ENCODE measurements around the gene PKD2.

Gene PKD2

GRCh38 chr4:88054229-88054628 is 46.8 kb downstream of the PKD2 start:
- H3K9ac ChIP-seq (ENCODE audit: low read length in 5 of 5) = no peak overlapping the region
- H3K27me3 ChIP-seq (ENCODE audit: control insufficient read depth in 5 of 5, insufficient read depth in 4 of 5, low read length in 5 of 5) = no peaks in the 10 kb centered on the region
- H3K36me3 ChIP-seq (ENCODE audit: control insufficient read depth in 5 of 5, insufficient read depth in 5 of 5, low read length in 5 of 5) = peaks cover 22 to 35% (median 29%) of the 10 kb centered on the region in 5 donors
- H3K9me3 ChIP-seq (ENCODE audit: control insufficient read depth in 5 of 5, low read length in 5 of 5) = no peaks in the 10 kb centered on the region
- H3K4me1 ChIP-seq (ENCODE audit: control insufficient read depth in 5 of 5, insufficient read depth in 5 of 5, low read length in 5 of 5) = peaks cover 0 to 8% (median 0%) of the 10 kb centered on the region in 5 donors
- no peak overlapping the region for H3K4me3 ChIP-seq (ENCODE audit: low read depth in 1 of 5, low read length in 5 of 5)
- H3K27ac ChIP-seq (ENCODE audit: low read depth, low read length) = no peak overlapping the region

DNA sequence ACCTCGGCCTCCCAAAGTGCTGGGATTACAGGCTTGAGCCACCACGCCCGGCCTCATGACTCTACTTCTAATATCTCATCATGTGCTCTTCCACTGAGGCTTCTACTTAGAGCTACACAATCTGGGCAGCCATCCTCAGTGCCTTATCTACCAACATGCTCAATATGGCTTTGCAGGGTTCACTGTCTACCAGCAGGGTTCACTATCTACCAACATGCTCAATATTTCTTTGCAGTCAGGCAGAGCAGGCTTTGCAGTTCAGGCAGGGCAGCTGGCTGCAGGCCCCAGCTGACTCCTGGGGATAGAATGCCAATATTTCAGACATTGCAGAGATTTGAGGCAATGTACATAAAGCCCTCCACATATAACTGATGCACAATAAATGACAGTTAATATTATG is 47.5 kb downstream of the PKD2 start:
- no peak overlapping the region for H3K4me3 ChIP-seq (ENCODE audit: low read depth in 1 of 5, low read length in 5 of 5)
- H3K27ac ChIP-seq (ENCODE audit: low read depth, low read length) = no peak overlapping the region
- H3K36me3 ChIP-seq (ENCODE audit: control insufficient read depth in 5 of 5, insufficient read depth in 5 of 5, low read length in 5 of 5) = peaks cover 24 to 40% (median 34%) of the 10 kb centered on the region in 5 donors
- H3K27me3 ChIP-seq (ENCODE audit: control insufficient read depth in 5 of 5, insufficient read depth in 4 of 5, low read length in 5 of 5) = no peaks in the 10 kb centered on the region
- H3K9me3 ChIP-seq (ENCODE audit: control insufficient read depth in 5 of 5, low read length in 5 of 5) = no peaks in the 10 kb centered on the region
- peaks cover 0 to 5% (median 0%) of the 10 kb centered on the region in 5 donors for H3K4me1 ChIP-seq (ENCODE audit: control insufficient read depth in 5 of 5, insufficient read depth in 5 of 5, low read length in 5 of 5)
- H3K9ac ChIP-seq (ENCODE audit: low read length in 5 of 5) = peak overlapping the region in 1 of 5 donors; percentile 11

- H3K9me3 ChIP-seq (ENCODE audit: control insufficient read depth in 5 of 5, low read length in 5 of 5) = no peaks in the 10 kb centered on the region
- no peaks in the 10 kb centered on the region for H3K27me3 ChIP-seq (ENCODE audit: control insufficient read depth in 5 of 5, insufficient read depth in 4 of 5, low read length in 5 of 5)
- H3K9ac ChIP-seq (ENCODE audit: low read length in 5 of 5) = no peak overlapping the region
- peaks cover 12 to 41% (median 23%) of the 10 kb centered on the region in 5 donors for H3K36me3 ChIP-seq (ENCODE audit: control insufficient read depth in 5 of 5, insufficient read depth in 5 of 5, low read length in 5 of 5)
- H3K27ac ChIP-seq (ENCODE audit: low read depth, low read length) = no peak overlapping the region
- peaks cover 0 to 10% (median 2%) of the 10 kb centered on the region in 5 donors for H3K4me1 ChIP-seq (ENCODE audit: control insufficient read depth in 5 of 5, insufficient read depth in 5 of 5, low read length in 5 of 5)
- H3K4me3 ChIP-seq (ENCODE audit: low read depth in 1 of 5, low read length in 5 of 5) = no peak overlapping the region
Observed at GRCh38 chr4:88058295-88058694, 50.9 kb downstream of the PKD2 start.

GRCh38 chr4:88059766-88060165 is 52.3 kb downstream of the PKD2 start:
- Histone ChIP-seq H3K27me3 (ENCODE audit: control insufficient read depth in 5 of 5, insufficient read depth in 4 of 5, low read length in 5 of 5) (no peaks in the 10 kb centered on the region), H3K9ac (ENCODE audit: low read length in 5 of 5) (no peak overlapping the region), H3K9me3 (ENCODE audit: control insufficient read depth in 5 of 5, low read length in 5 of 5) (no peaks in the 10 kb centered on the region), H3K27ac (ENCODE audit: low read depth, low read length) (no peak overlapping the region), H3K4me1 (ENCODE audit: control insufficient read depth in 5 of 5, insufficient read depth in 5 of 5, low read length in 5 of 5) (peaks cover 0 to 10% (median 0%) of the 10 kb centered on the region in 5 donors), H3K36me3 (ENCODE audit: control insufficient read depth in 5 of 5, insufficient read depth in 5 of 5, low read length in 5 of 5) (peaks cover 15 to 41% (median 30%) of the 10 kb centered on the region in 5 donors), H3K4me3 (ENCODE audit: low read depth in 1 of 5, low read length in 5 of 5) (no peak overlapping the region)

- Histone ChIP-seq H3K4me3 (ENCODE audit: low read depth in 1 of 5, low read length in 5 of 5) (no peak overlapping the region), H3K4me1 (ENCODE audit: control insufficient read depth in 5 of 5, insufficient read depth in 5 of 5, low read length in 5 of 5) (peaks cover 0 to 5% (median 0%) of the 10 kb centered on the region in 5 donors), H3K27me3 (ENCODE audit: control insufficient read depth in 5 of 5, insufficient read depth in 4 of 5, low read length in 5 of 5) (no peaks in the 10 kb centered on the region), H3K36me3 (ENCODE audit: control insufficient read depth in 5 of 5, insufficient read depth in 5 of 5, low read length in 5 of 5) (peaks cover 17 to 47% (median 37%) of the 10 kb centered on the region in 5 donors), H3K9ac (ENCODE audit: low read length in 5 of 5) (peak overlapping the region in 1 of 5 donors; percentile 8), H3K9me3 (ENCODE audit: control insufficient read depth in 5 of 5, low read length in 5 of 5) (no peaks in the 10 kb centered on the region), H3K27ac (ENCODE audit: low read depth, low read length) (no peak overlapping the region)
Observed at GRCh38 chr4:88060431-88060830, 53.0 kb downstream of the PKD2 start.

DNA sequence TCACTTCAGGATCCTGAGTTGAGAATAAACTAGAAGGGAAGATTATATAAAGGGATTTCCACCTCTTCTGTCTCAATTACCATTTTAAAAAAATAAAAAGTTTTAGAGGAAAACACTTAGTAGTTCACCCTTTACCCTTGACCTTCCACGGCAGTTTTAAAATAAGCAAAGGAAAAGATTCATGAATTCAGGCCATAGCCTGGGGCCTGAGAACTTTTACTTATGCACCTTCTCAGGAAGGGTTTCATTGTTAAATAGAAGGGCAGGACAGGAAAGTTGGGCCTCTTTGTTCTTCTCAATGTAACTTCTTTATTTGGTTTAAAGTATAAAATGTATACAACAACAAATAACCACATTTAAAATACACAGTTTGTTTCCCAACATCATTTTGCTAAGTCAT is 54.9 kb downstream of the PKD2 start:
- H3K4me3 ChIP-seq (ENCODE audit: low read depth in 1 of 5, low read length in 5 of 5) = no peak overlapping the region
- no peak overlapping the region for H3K27ac ChIP-seq (ENCODE audit: low read depth, low read length)
- H3K9me3 ChIP-seq (ENCODE audit: control insufficient read depth in 5 of 5, low read length in 5 of 5) = no peaks in the 10 kb centered on the region
- H3K27me3 ChIP-seq (ENCODE audit: control insufficient read depth in 5 of 5, insufficient read depth in 4 of 5, low read length in 5 of 5) = no peaks in the 10 kb centered on the region
- no peak overlapping the region for H3K9ac ChIP-seq (ENCODE audit: low read length in 5 of 5)
- peaks cover 28 to 51% (median 43%) of the 10 kb centered on the region in 5 donors for H3K36me3 ChIP-seq (ENCODE audit: control insufficient read depth in 5 of 5, insufficient read depth in 5 of 5, low read length in 5 of 5)
- peaks cover 0 to 5% (median 0%) of the 10 kb centered on the region in 5 donors for H3K4me1 ChIP-seq (ENCODE audit: control insufficient read depth in 5 of 5, insufficient read depth in 5 of 5, low read length in 5 of 5)

DNA sequence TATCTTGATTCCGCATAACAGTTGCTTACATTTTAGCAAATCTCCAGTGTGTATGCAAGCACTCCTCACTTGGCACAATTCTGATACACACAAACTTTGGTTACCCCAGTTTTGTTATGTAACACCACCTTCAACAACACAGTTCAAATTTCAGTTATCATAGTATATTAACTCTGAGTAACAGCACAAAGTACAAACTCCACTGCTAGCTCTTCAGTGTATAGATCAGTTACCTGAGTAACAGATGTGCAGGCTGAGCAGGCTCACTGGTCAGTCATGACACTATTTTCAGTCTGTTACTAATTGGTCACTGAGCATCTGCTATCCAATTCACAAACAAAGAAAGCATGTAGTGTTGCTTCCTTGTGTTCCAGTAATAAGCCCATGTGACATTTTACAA is 55.4 kb downstream of the PKD2 start:
- no peaks in the 10 kb centered on the region for H3K27me3 ChIP-seq (ENCODE audit: control insufficient read depth in 5 of 5, insufficient read depth in 4 of 5, low read length in 5 of 5)
- H3K4me3 ChIP-seq (ENCODE audit: low read depth in 1 of 5, low read length in 5 of 5) = no peak overlapping the region
- no peak overlapping the region for H3K9ac ChIP-seq (ENCODE audit: low read length in 5 of 5)
- H3K36me3 ChIP-seq (ENCODE audit: control insufficient read depth in 5 of 5, insufficient read depth in 5 of 5, low read length in 5 of 5) = peaks cover 32 to 49% (median 48%) of the 10 kb centered on the region in 5 donors
- peaks cover 0 to 5% (median 0%) of the 10 kb centered on the region in 5 donors for H3K4me1 ChIP-seq (ENCODE audit: control insufficient read depth in 5 of 5, insufficient read depth in 5 of 5, low read length in 5 of 5)
- H3K27ac ChIP-seq (ENCODE audit: low read depth, low read length) = no peak overlapping the region
- H3K9me3 ChIP-seq (ENCODE audit: control insufficient read depth in 5 of 5, low read length in 5 of 5) = no peaks in the 10 kb centered on the region

DNA sequence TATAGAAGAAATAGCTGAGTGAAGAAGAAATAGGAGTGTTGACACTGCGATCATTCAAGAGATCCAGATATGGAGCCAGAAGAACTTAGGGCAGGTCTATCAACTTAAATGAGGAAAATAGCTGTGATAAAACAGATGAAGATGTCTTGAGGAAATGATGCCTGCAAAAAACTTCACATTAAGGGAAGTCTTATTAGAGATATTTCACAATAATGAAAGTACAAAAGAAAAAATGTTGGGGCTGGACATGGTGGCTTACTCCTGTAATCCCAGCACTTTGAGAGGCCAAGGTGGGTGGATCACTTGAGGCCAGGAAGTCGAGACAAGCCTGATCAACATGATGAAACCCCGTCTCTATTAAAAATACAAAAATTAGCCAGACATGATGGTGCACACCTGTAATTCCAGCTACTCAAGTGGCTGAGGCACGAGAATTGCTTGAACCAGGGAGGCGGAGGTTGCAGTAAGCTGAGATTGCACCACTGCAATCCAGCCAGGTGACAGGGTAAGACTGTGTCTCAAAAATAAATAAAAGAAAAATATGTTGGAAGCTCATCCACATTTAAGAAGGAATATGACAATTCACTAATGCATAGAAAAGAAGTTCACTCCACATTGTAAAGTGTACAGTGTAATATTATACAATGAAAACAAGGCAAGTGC is 56.3 kb downstream of the PKD2 start:
- no peak overlapping the region for H3K4me3 ChIP-seq (ENCODE audit: low read depth in 1 of 5, low read length in 5 of 5)
- peaks cover 0 to 5% (median 0%) of the 10 kb centered on the region in 5 donors for H3K4me1 ChIP-seq (ENCODE audit: control insufficient read depth in 5 of 5, insufficient read depth in 5 of 5, low read length in 5 of 5)
- no peak overlapping the region for H3K27ac ChIP-seq (ENCODE audit: low read depth, low read length)
- H3K9me3 ChIP-seq (ENCODE audit: control insufficient read depth in 5 of 5, low read length in 5 of 5) = peaks cover 0 to 3% (median 2%) of the 10 kb centered on the region in 5 donors
- peaks cover 38 to 58% (median 48%) of the 10 kb centered on the region in 5 donors for H3K36me3 ChIP-seq (ENCODE audit: control insufficient read depth in 5 of 5, insufficient read depth in 5 of 5, low read length in 5 of 5)
- H3K9ac ChIP-seq (ENCODE audit: low read length in 5 of 5) = no peak overlapping the region
- no peaks in the 10 kb centered on the region for H3K27me3 ChIP-seq (ENCODE audit: control insufficient read depth in 5 of 5, insufficient read depth in 4 of 5, low read length in 5 of 5)

- H3K4me1 ChIP-seq (ENCODE audit: control insufficient read depth in 5 of 5, insufficient read depth in 5 of 5, low read length in 5 of 5) = peaks cover 0 to 5% (median 0%) of the 10 kb centered on the region in 5 donors
- no peak overlapping the region for H3K27ac ChIP-seq (ENCODE audit: low read depth, low read length)
- H3K9ac ChIP-seq (ENCODE audit: low read length in 5 of 5) = no peak overlapping the region
- peaks cover 39 to 60% (median 47%) of the 10 kb centered on the region in 5 donors for H3K36me3 ChIP-seq (ENCODE audit: control insufficient read depth in 5 of 5, insufficient read depth in 5 of 5, low read length in 5 of 5)
- no peaks in the 10 kb centered on the region for H3K27me3 ChIP-seq (ENCODE audit: control insufficient read depth in 5 of 5, insufficient read depth in 4 of 5, low read length in 5 of 5)
- H3K9me3 ChIP-seq (ENCODE audit: control insufficient read depth in 5 of 5, low read length in 5 of 5) = peaks cover 0 to 3% (median 3%) of the 10 kb centered on the region in 5 donors
- no peak overlapping the region for H3K4me3 ChIP-seq (ENCODE audit: low read depth in 1 of 5, low read length in 5 of 5)
Observed at GRCh38 chr4:88064410-88064809, 57.0 kb downstream of the PKD2 start.

- H3K27ac ChIP-seq (ENCODE audit: low read depth, low read length) = no peak overlapping the region
- peaks cover 0 to 8% (median 6%) of the 10 kb centered on the region in 5 donors for H3K9me3 ChIP-seq (ENCODE audit: control insufficient read depth in 5 of 5, low read length in 5 of 5)
- H3K9ac ChIP-seq (ENCODE audit: low read length in 5 of 5) = no peak overlapping the region
- H3K27me3 ChIP-seq (ENCODE audit: control insufficient read depth in 5 of 5, insufficient read depth in 4 of 5, low read length in 5 of 5) = no peaks in the 10 kb centered on the region
- no peaks in the 10 kb centered on the region for H3K4me1 ChIP-seq (ENCODE audit: control insufficient read depth in 5 of 5, insufficient read depth in 5 of 5, low read length in 5 of 5)
- H3K4me3 ChIP-seq (ENCODE audit: low read depth in 1 of 5, low read length in 5 of 5) = no peak overlapping the region
- H3K36me3 ChIP-seq (ENCODE audit: control insufficient read depth in 5 of 5, insufficient read depth in 5 of 5, low read length in 5 of 5) = peaks cover 45 to 83% (median 67%) of the 10 kb centered on the region in 5 donors
Observed at GRCh38 chr4:88070031-88070430, 62.6 kb downstream of the PKD2 start.

Data from subcutaneous abdominal adipose tissue (tissue), 5 donors.